ENCODE results near the gene NT5C1B.

GRCh38 chr2:18603854-18604530 lies 14.6 kb upstream of the NT5C1B start:
- TF ChIP-seq EZH2 (IDR thresholded peaks at IDR 0.05) (no peak), CTCF (IDR thresholded peaks at IDR 0.05) (no peak), EZH2phosphoT487 (IDR thresholded peaks at IDR 0.05) (no peak)
